ENCODE measurements around the gene KLHL30. TPM values are rescaled to one million over a fixed set of nuclear protein-coding genes. Genes with fewer than 3 reads are reported as not detected.
A peak's percentile ranks its signal among the peaks of the same experiment; 100 is the strongest.

KLHL30 gene
- total RNA-seq, 2 donors from 2014 or later, result not detected

DNA sequence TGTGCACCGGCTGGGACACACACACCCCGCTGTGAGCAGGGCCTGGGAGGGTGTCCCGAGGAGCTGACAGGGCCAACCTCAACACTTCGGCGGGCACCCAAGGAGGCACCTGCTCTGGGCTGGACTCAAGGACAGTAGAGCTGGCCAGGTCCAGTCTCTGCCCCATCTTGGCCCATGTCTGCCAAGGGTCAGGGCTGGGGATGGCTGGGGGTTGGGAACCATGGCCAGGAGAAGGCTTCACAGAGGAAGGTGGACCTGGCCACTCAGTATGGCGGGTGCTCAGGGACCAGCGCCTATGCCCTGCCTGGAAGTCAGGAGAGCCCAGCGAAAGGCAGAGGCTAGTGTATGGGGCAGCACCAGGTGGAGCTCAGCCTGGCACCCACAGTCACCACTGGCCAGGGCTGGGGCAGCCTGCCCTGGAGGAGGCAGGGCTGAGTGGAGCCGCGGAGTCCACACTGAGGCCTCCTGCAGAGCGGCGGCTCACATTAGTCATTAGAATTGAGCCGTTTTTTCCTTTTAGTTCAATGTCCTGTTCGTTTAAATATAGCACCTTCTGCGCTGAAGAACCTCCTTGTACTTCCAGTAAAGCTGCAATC is 24.5 kb downstream of the KLHL30 start:
- WGBS, 2 experiments (ENCODE audit: insufficient coverage in 1 of 2, insufficient read length in 1 of 2), result 78 to 81% methylated on average over 13 to 15 of the region's 15 CpGs
- Histone ChIP-seq H3K4me3 (ENCODE audit: low read length) (peak overlapping the region; percentile 56), H3K27me3 (ENCODE audit: control insufficient read depth, insufficient read depth, low read length, poor library complexity, severe bottlenecking) (peaks cover 68% of the 10 kb centered on the region)

DNA sequence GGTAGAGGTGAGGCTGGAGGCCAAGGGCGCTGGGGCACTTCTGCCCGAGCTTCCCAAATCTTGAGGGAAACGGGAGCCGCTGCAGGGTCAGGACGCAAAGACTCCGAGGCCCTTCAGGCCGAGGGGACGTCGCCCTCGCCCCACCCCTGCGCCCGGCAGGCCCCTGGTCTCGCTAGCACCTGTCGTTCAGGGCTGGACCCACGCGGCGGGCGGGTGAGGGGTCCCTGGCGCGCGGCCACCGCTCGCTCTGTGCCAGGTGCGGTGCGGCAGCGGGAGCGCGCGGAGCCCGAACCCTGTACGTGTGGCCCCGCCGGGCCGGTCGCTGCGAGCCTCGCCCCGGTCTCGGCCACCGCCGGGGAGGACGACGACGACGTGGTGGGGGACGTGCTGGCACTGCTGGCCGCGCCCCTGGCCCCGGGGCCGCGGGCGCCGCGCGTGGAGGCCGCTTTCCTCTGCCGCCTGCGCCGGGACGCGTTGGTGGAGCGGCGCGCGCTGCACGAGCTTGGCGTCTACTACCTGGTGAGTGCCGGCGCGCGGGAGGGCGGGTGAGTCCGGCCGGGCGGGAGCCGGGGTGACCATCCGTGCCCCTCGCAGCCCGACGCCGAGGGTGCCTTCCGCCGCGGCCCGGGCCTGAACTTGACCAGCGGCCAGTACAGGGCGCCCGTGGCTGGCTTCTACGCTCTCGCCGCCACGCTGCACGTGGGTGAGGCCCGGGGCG is 25.2 kb downstream of the KLHL30 start:
- TF ChIP-seq, protein P1, sequence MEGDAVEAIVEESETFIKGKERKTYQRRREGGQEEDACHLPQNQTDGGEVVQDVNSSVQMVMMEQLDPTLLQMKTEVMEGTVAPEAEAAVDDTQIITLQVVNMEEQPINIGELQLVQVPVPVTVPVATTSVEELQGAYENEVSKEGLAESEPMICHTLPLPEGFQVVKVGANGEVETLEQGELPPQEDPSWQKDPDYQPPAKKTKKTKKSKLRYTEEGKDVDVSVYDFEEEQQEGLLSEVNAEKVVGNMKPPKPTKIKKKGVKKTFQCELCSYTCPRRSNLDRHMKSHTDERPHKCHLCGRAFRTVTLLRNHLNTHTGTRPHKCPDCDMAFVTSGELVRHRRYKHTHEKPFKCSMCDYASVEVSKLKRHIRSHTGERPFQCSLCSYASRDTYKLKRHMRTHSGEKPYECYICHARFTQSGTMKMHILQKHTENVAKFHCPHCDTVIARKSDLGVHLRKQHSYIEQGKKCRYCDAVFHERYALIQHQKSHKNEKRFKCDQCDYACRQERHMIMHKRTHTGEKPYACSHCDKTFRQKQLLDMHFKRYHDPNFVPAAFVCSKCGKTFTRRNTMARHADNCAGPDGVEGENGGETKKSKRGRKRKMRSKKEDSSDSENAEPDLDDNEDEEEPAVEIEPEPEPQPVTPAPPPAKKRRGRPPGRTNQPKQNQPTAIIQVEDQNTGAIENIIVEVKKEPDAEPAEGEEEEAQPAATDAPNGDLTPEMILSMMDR (conservative IDR thresholded peaks at IDR 0.05), result no peak
- Histone ChIP-seq H3K36me3 (ENCODE audit: control insufficient read depth, insufficient read depth, low read length) (peaks cover 5% of the 10 kb centered on the region), H3K4me3 (ENCODE audit: low read length) (peak overlapping the region; percentile 56), H3K27me3 (ENCODE audit: control insufficient read depth, insufficient read depth, low read length, poor library complexity, severe bottlenecking) (peaks cover 68% of the 10 kb centered on the region), H3K27ac (ENCODE audit: low read depth, low read length) (no peak overlapping the region), H3K4me1 (ENCODE audit: control insufficient read depth, insufficient read depth, low read length) (no peaks in the 10 kb centered on the region), H3K9ac (ENCODE audit: extremely low read depth, low read length, poor library complexity, severe bottlenecking) (no peak overlapping the region), H3K9me3 (ENCODE audit: control insufficient read depth, low read length) (no peaks in the 10 kb centered on the region)
- DNase-seq, result peak; percentile 70
- H3K4me3 Mint-ChIP-seq, result peak overlapping the region; percentile 28
- H3K27ac Mint-ChIP-seq, result no peak overlapping the region
- H3K36me3 Mint-ChIP-seq (ENCODE audit: low read depth), result no peaks in the 10 kb centered on the region
- no peaks in the 10 kb centered on the region for H3K9me3 Mint-ChIP-seq
- 12% methylated on average over 95 of the region's 95 CpGs; no CpG with 5 or more reads in 1 of the 2 experiments for WGBS, 2 experiments (ENCODE audit: insufficient coverage in 1 of 2, insufficient read length in 1 of 2)
- peaks cover 2% of the 10 kb centered on the region for H3K4me1 Mint-ChIP-seq
- H3K27me3 Mint-ChIP-seq (ENCODE audit: insufficient read depth), result peaks cover 59% of the 10 kb centered on the region

More for the DNA sequence above, 24.5 kb downstream of the KLHL30 start:
- peaks cover 63% of the 10 kb centered on the region for H3K27me3 Mint-ChIP-seq (ENCODE audit: insufficient read depth)
- Histone ChIP-seq H3K4me1 (ENCODE audit: control insufficient read depth, insufficient read depth, low read length) (no peaks in the 10 kb centered on the region), H3K9ac (ENCODE audit: extremely low read depth, low read length, poor library complexity, severe bottlenecking) (no peak overlapping the region), H3K9me3 (ENCODE audit: control insufficient read depth, low read length) (no peaks in the 10 kb centered on the region), H3K36me3 (ENCODE audit: control insufficient read depth, insufficient read depth, low read length) (no peaks in the 10 kb centered on the region), H3K27ac (ENCODE audit: low read depth, low read length) (no peak overlapping the region)
- no peak overlapping the region for H3K27ac Mint-ChIP-seq
- no peaks in the 10 kb centered on the region for H3K36me3 Mint-ChIP-seq (ENCODE audit: low read depth)
- peak overlapping the region; percentile 28 for H3K4me3 Mint-ChIP-seq
- DNase-seq, result no peak
- TF ChIP-seq, protein P1 (conservative IDR thresholded peaks at IDR 0.05), result no peak
- peaks cover 2% of the 10 kb centered on the region for H3K4me1 Mint-ChIP-seq
- H3K9me3 Mint-ChIP-seq, result no peaks in the 10 kb centered on the region

DNA sequence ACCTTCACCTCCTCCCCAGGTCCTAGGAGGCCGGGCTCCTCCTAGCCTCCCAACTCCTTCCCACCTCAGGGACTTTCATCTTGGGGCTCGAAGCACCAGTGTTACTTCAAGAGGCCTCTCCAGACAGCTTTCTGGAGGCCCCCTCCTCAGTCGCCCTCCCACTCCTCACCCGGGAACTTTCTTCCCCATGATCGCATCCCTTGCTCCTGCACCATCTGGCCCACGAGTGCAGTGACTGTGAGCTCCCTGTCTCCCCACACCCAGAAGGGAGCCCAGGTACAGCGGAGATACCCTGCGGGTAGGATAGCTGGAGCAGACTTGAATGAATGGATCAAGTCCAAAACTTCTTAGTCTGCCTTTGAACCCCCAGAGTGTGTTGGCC is 26.4 kb downstream of the KLHL30 start:
- Mint-ChIP-seq H3K27me3 (ENCODE audit: insufficient read depth) (peaks cover 51% of the 10 kb centered on the region), H3K9me3 (no peaks in the 10 kb centered on the region), H3K36me3 (ENCODE audit: low read depth) (peaks cover 3% of the 10 kb centered on the region), H3K4me3 (peak overlapping the region; percentile 40), H3K4me1 (no peaks in the 10 kb centered on the region), H3K27ac (no peak overlapping the region)
- WGBS, 2 experiments (ENCODE audit: insufficient coverage in 1 of 2, insufficient read length in 1 of 2), result 95 to 98% methylated on average over 6 to 8 of the region's 8 CpGs
- H3K9ac ChIP-seq (ENCODE audit: extremely low read depth, low read length, poor library complexity, severe bottlenecking), result no peak overlapping the region
- H3K4me3 ChIP-seq (ENCODE audit: low read length), result no peak overlapping the region
- peaks cover 59% of the 10 kb centered on the region for H3K27me3 ChIP-seq (ENCODE audit: control insufficient read depth, insufficient read depth, low read length, poor library complexity, severe bottlenecking)
- H3K36me3 ChIP-seq (ENCODE audit: control insufficient read depth, insufficient read depth, low read length), result peaks cover 15% of the 10 kb centered on the region
- DNase-seq, result no peak
- TF ChIP-seq, protein P1 (conservative IDR thresholded peaks at IDR 0.05), result no peak
- no peaks in the 10 kb centered on the region for H3K4me1 ChIP-seq (ENCODE audit: control insufficient read depth, insufficient read depth, low read length)
- no peak overlapping the region for H3K27ac ChIP-seq (ENCODE audit: low read depth, low read length)
- H3K9me3 ChIP-seq (ENCODE audit: control insufficient read depth, low read length), result no peaks in the 10 kb centered on the region

Measured in endodermal cell (in vitro differentiated cells).